Activated CD8-positive, alpha-beta T cell treated with anti-CD3 and anti-CD28 coated beads for 36 hours (primary cell): ENCODE measurements around the gene MARCHF3. TPM values are rescaled to one million over a fixed set of nuclear protein-coding genes. Genes with fewer than 3 reads are reported as not detected.
"Not testable (repeated sequence)": the region's sequence is repeated elsewhere in the genome, so short reads cannot be mapped to it uniquely, and the experiment has no call there.

Experiments used
- ATAC-seq: fragments of 200-7000 bp; cut with Tn5 transposase; one replicate; pipeline ENCODE4 v1.10.0; 2021; ENCODE audit warnings: mild to moderate bottlenecking, moderate library complexity
- CTCF ChIA-PET: fragments of 350-600 bp; sonication (Branson Sonifier 250); formaldehyde crosslinking; loops from one replicate; lab custom pipeline; 2021; ENCODE audit warnings: antibody characterized with exemption; lab: Charles Lee
- POLR2A ChIA-PET: fragments of 350-600 bp; sonication (Branson Sonifier 250); formaldehyde crosslinking; loops from one replicate; lab custom pipeline; 2021; ENCODE audit warnings: antibody characterized with exemption; lab: Charles Lee
- DNase-seq: peaks from one replicate; pipeline ENCODE4 v3.0.0-alpha.2; 2020
- H3K27ac Mint-ChIP-seq: one replicate; pipeline ENCODE4 v1.8.0; 2021; ENCODE audit warnings: mild to moderate bottlenecking, mixed read lengths
- H3K27me3 Mint-ChIP-seq: one replicate; pipeline ENCODE4 v1.8.0; 2021; ENCODE audit warnings: mixed read lengths
- H3K36me3 Mint-ChIP-seq: one replicate; pipeline ENCODE4 v1.8.0; 2021; ENCODE audit warnings: low read depth, mixed read lengths
- H3K4me1 Mint-ChIP-seq: one replicate; pipeline ENCODE4 v1.8.0; 2021; ENCODE audit warnings: low read depth, mixed read lengths
- H3K4me3 Mint-ChIP-seq: one replicate; pipeline ENCODE4 v1.8.0; 2021; ENCODE audit warnings: mild to moderate bottlenecking, moderate library complexity, mixed read lengths
- H3K9me3 Mint-ChIP-seq: one replicate; pipeline ENCODE4 v1.8.0; 2021; ENCODE audit warnings: mixed read lengths
- CTCF ChIP-seq: fragments of 200-600 bp; IDR thresholded peaks from one replicate; pipeline ENCODE4 v1.8.0; 2022; ENCODE audit warnings: antibody characterized with exemption, mild to moderate bottlenecking
- intact Hi-C: fragments of 100-400 bp; cut with micrococcal nuclease; formaldehyde crosslinking; loops from one replicate; pipeline ENCODE4 v1.10.0; 2022
- total RNA-seq, 2 experiments: library from RNA; stranded (reverse); gene quantifications; one replicate each; pipeline ENCODE4 v1.2.3, GENCODE V29; 2021

Gene MARCHF3
- total RNA-seq, 2 experiments from 2014 or later, result 6.1 TPM

GRCh38 chr5:127028822-127029457 is 1.4 kb downstream of the MARCHF3 start:
- ChIA-PET CTCF (interaction anchor here (1.0 to 1.2 kb wide), 4 partner anchors 18 to 180 kb away, joined by 3 to 4 read pairs (median 4); no protein-coding TSS in a partner anchor), POLR2A (interaction anchor here (0.9 to 3.1 kb wide), 5 partner anchors 17 to 251 kb away, joined by 3 to 14 read pairs (median 3); partner anchors contain the start of gene LMNB1)
- no peak overlapping the region for H3K27ac Mint-ChIP-seq
- peaks cover 20% of the 10 kb centered on the region for H3K4me1 Mint-ChIP-seq
- DNase-seq, result peak; percentile 27
- H3K27me3 Mint-ChIP-seq, result peaks cover 7% of the 10 kb centered on the region
- no peak for TF ChIP-seq CTCF
- peak overlapping the region; percentile 87 for H3K4me3 Mint-ChIP-seq
- intact Hi-C loops, result no loop called here
- no peak for ATAC-seq
- H3K36me3 Mint-ChIP-seq, result no peaks in the 10 kb centered on the region
- H3K9me3 Mint-ChIP-seq, result no peaks in the 10 kb centered on the region

DNA sequence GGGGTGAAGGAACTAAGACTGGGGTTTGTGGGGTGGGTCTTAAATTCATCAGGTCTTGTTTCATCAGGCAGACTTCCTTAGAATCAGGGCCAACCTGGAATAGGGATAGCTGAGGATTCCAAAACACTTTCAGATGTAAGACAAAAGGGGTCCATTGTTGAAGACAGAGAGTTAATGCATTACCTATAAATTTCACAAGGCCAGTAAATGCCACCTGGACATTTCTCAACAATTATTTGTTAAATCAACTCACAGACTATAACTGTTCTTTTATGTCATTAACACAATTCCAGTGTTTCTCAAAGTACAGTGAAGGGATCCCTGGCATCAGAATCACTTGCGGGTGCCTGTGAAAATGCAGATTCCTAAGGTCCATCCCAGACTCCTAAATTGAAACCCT is 2.8 kb downstream of the MARCHF3 start:
- POLR2A ChIA-PET, result no interaction called here

DNA sequence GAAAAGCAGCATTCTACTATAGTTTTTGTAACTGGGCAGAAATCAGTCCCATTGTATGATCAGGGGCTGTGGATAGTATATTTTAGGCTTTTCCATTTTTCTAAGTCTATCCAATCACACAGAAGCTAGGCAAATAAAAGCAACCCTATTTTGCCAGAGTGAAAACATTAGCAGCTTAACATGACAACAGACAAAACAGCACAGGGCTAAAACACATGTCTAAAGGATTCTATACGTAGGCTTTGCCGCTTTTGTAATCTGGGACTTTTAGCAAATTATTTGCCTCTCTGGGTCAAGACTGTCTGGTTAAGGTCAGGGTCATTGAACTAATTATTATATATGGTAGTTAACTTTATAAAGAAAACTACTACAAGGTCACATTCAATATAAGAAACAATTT is 4.2 kb downstream of the MARCHF3 start:
- Mint-ChIP-seq H3K27me3 (no peaks in the 10 kb centered on the region), H3K36me3 (no peaks in the 10 kb centered on the region), H3K4me1 (peaks cover 18% of the 10 kb centered on the region), H3K9me3 (no peaks in the 10 kb centered on the region), H3K4me3 (no peak overlapping the region), H3K27ac (no peak overlapping the region)
- no peak for TF ChIP-seq CTCF
- ATAC-seq (no peak), DNase-seq (no peak)
- POLR2A ChIA-PET, result interaction anchor here (1.4 kb wide), 1 partner anchor 11 kb away, joined by 4 read pairs; no protein-coding TSS in a partner anchor
- CTCF ChIA-PET, result interaction anchor here (0.9 to 2.0 kb wide), 2 partner anchors 54 to 351 kb away, joined by 4 to 5 read pairs; no protein-coding TSS in a partner anchor
- intact Hi-C loops, result no loop called here

More for the DNA sequence above, 2.8 kb downstream of the MARCHF3 start:
- no peak for ATAC-seq
- Mint-ChIP-seq H3K27me3 (peaks cover 7% of the 10 kb centered on the region), H3K9me3 (no peaks in the 10 kb centered on the region), H3K27ac (no peak overlapping the region), H3K4me1 (peaks cover 23% of the 10 kb centered on the region), H3K36me3 (no peaks in the 10 kb centered on the region), H3K4me3 (no peak overlapping the region)
- CTCF ChIA-PET, result interaction anchor here (1.3 kb wide), 1 partner anchor 13 kb away, joined by 5 read pairs; no protein-coding TSS in a partner anchor
- intact Hi-C loops, result no loop called here
- no peak for DNase-seq
- no peak for TF ChIP-seq CTCF

GRCh38 chr5:127025467-127025866 is 4.9 kb downstream of the MARCHF3 start:
- Mint-ChIP-seq H3K27me3 (no peaks in the 10 kb centered on the region), H3K4me1 (peaks cover 18% of the 10 kb centered on the region), H3K4me3 (no peak overlapping the region), H3K9me3 (no peaks in the 10 kb centered on the region), H3K36me3 (no peaks in the 10 kb centered on the region), H3K27ac (no peak overlapping the region)
- CTCF ChIA-PET, result interaction anchor here (0.9 to 2.0 kb wide), 2 partner anchors 54 to 350 kb away, joined by 4 to 5 read pairs; no protein-coding TSS in a partner anchor
- ATAC-seq, result no peak
- DNase-seq, result no peak
- no peak for TF ChIP-seq CTCF
- POLR2A ChIA-PET, result interaction anchor here (1.4 kb wide), 1 partner anchor 10 kb away, joined by 4 read pairs; no protein-coding TSS in a partner anchor
- intact Hi-C loops, result no loop called here

DNA sequence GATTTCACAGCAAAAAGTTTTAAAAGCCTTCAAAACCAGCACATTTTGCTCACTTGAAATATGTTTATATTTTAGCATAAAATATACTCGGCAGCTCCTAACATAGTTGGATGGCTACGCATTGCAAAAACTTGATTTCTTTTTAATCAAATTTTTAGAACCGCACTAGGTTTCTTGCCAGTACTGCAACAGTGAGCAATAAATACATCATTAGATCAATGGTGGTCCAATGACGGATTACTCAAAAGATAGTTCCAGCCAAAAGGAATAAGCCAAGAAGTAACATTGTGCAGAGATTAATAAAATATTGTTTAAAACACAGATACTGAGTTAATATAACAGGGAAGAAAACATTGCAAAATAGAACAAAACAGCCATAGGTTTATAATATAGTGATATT is 5.5 kb downstream of the MARCHF3 start:
- CTCF ChIA-PET, result interaction anchor here (1.3 kb wide), 1 partner anchor 12 kb away, joined by 4 read pairs; no protein-coding TSS in a partner anchor
- Mint-ChIP-seq H3K4me1 (peaks cover 21% of the 10 kb centered on the region), H3K9me3 (no peaks in the 10 kb centered on the region), H3K36me3 (no peaks in the 10 kb centered on the region), H3K27me3 (no peaks in the 10 kb centered on the region), H3K4me3 (no peak overlapping the region), H3K27ac (no peak overlapping the region)
- no peak for DNase-seq
- intact Hi-C loops, result no loop called here
- ATAC-seq, result no peak
- POLR2A ChIA-PET, result no interaction called here
- no peak for TF ChIP-seq CTCF

DNA sequence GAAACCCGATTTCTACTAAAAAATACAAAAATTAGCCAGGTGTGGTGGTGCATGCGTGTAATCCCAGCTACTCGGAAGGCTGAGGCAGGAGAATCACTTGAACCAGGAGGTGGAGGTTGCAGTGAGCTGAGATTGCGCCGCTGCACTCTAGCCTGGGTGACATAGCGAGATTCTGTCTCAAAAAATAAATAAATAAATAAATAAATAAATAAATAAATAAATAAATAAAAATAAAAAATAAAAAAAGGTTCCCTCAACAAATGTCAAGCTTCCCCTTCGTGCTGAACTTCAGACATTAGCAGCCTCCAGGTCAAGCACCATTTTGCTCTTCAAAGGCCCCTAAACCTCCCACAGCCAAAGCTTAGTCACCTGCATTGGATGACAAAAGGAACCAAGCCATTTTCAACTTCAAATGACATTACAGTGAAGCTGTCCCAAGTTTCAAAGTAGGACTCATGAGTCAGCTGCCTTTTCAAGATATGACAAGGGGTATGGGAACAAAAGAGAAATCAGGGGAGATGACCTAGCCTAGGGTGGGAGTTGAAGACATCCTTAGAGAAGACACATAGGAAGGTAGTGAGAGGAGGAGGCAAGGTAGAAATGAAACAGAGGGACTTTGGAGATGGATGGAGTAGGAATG is 6.7 kb downstream of the MARCHF3 start:
- H3K36me3 Mint-ChIP-seq, intact Hi-C loops, H3K27me3 Mint-ChIP-seq, H3K4me3 Mint-ChIP-seq, H3K27ac Mint-ChIP-seq, POLR2A ChIA-PET, H3K9me3 Mint-ChIP-seq: not testable (repeated sequence)
- DNase-seq (peak; percentile 17), ATAC-seq (peak; percentile 47)
- peaks cover 15% of the 10 kb centered on the region for H3K4me1 Mint-ChIP-seq
- CTCF ChIA-PET, result interaction anchor here (1.3 kb wide), 1 partner anchor 11 kb away, joined by 4 read pairs; no protein-coding TSS in a partner anchor
